NCI-H524 treated with DMSO at 0.1 percent for 48 hours (cell line): ENCODE measurements around the gene ORMDL1.
A peak's percentile ranks its signal among the peaks of the same experiment; 100 is the strongest.
"Not testable (repeated sequence)": the region's sequence is repeated elsewhere in the genome, so short reads cannot be mapped to it uniquely, and the experiment has no call there.

Experiments
- DNase-seq: peaks from one replicate; lab custom pipeline; 2025; lab: John Stamatoyannopoulos, UW

Gene ORMDL1

DNA sequence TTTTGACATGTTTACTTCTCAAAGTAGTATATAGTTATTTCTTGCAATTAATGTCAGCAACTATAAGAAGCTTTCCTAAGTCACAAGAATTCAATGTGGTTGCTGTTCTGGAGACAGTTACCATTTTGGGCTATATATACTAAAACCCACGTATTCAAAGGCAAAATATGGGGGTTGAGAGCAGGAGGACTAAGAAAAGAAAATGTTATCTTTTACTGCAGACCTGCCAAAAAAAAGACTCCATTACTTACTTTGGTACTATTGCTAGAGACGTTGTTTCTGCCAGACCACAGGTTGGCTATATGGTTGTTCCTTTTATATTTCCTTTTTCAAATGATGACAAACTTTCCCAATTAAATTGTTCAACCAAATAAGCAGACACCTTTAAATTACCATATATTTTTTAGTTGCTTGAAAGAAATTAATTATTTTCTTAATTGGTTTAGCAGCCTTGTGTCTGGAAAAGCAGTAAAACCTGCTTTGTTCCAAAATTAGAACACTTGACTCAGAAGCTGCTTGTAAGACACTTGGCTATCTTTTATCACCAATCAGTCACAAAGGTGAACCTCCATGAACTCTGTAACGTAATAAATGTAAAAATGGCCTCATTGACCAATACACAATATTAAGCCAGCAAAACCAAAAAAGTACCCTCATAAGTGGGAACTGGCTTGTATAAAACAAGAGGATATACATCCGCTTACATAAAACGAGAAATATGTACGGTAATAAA, 13.4 kb downstream of the ORMDL1 start:
- no peak for DNase-seq

DNA sequence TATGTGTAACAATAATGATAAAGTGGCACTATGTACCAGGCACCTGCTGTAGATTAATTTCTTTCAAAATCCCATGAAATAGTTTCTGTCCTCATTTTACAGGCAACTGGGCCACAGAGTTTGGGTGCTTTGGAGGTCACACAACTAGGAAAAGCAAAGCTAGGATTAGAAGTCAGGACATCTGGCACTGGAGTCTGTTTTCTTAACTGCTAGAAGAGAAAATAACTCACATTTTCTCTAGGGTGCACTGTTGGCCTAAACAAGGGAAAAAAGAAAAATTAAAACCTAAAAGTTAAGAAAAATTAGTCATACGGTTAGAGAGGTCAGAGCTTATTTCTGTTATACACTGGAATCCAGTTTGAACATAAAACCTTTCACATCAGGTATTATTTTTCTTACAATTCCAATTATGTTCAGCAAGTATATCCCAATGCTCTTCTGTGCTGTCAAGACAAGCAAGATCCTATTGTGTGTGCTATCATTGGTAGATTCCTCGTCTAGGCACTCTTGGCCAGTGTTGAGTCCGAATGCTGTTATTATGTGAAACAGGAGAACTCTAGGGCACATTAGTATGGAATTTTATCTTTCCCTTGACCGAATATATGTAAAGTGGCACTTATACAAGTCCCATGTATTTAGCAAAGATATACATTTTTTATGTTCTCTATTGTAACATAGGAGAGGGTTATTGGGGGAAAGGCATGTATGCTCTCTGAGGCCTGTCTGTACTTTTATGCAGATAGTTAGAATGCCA, 20.1 kb downstream of the ORMDL1 start:
- DNase-seq = peak; percentile 50

GRCh38 chr2:189762551-189763298, 21.4 kb downstream of the ORMDL1 start, which contains the start of gene OSGEPL1:
OSGEPL1 (minus strand) TSS chr2:189762792; CDS start chr2:189761640, 1,152 bp downstream.
- DNase-seq = peak; percentile 81

- DNase-seq = no peak
Observed at GRCh38 chr2:189762229-189762550, 21.9 kb downstream of the ORMDL1 start.

DNA sequence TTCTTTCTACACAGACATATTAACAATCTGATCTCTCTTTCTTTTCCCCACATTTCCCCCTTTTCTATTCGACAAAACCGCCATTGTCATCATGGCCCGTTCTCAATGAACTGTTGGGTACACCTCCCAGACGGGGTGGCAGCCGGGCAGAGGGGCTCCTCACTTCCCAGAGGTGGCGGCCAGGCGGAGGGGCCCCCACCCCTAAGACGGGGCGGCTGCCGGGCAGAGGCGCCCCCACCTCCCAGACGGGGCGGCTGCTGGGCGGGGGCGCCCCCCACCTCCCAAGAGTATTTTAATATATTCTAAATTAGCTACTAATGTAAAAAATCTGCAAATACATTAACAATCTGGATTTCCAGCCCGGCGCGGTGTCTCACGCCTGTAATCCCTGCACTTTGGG, 24.0 kb downstream of the ORMDL1 start:
- DNase-seq = not testable (repeated sequence)

- DNase-seq = no peak
Observed at GRCh38 chr2:189756311-189756952, 27.7 kb downstream of the ORMDL1 start.

GRCh38 chr2:189751080-189751658, 33.0 kb downstream of the ORMDL1 start:
- no peak for DNase-seq

DNA sequence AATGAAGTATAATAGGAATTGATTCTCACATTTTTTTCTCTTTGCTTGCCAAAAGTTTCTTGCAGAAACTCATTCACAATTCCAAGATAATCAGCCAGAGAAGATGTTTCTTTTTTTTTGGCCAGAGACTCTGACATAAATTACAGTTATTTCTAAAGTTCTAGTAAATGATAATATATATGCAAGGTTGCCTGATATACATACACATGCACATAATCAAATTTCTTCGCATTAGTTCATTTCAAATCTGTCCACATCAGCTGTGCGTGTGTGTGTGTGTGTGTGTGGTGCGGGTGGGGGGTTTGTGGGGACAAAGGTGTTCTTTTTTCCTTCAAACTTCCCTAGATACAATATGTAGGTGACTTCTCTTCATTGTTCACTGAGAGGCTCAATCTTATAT, 54.7 kb downstream of the ORMDL1 start:
- DNase-seq = no peak

DNA sequence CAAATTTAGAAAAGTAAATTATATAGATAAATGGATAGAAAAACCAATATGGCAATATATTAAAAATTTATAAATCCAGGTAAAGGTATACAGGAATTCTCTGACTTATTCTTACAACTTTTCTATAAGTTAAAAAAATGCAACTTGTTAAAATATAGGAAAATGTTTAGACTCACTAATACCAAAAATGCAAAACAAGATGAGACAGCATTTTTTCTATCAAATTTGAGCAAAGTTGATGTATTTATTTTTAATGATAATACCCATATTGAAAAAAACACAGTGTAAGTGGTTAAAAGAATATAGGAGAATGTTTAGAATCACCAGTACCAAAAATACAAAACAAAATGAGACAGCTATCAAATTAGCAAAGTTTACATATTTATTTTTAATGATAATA, 57.3 kb downstream of the ORMDL1 start:
- DNase-seq = no peak

DNA sequence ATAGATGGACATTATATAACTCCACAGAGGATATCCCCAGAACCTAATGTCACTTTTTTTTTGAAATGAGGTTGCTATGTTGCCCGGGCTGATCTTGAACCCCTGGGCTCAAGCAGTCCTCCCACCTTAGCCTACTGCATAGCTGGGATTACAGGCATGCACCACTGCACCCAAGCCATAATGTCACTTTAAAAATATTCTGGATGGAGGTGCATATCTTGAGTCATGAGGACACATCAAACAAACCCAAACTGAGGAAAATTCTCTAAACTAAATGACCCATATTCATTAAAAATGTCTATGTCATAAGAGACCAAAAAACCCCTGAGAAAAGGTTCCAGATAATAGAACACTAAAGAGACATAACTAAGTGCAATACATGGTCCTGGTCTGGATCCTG, 57.9 kb downstream of the ORMDL1 start:
- DNase-seq = no peak

GRCh38 chr2:189723192-189723591, 60.9 kb downstream of the ORMDL1 start:
- no peak for DNase-seq
